IPS DF 19.7 (cell line): ENCODE data around the gene SMOC2.
A peak's percentile ranks its signal among the peaks of the same experiment; 100 is the strongest.
"Not testable (repeated sequence)": the region's sequence is repeated elsewhere in the genome, so short reads cannot be mapped to it uniquely, and the experiment has no call there.

ENCODE experiments used
- DNase-seq: peaks from one replicate; pipeline ENCODE4 v3.0.0-alpha.2; 2013; ENCODE audit warnings: low read depth, low spot score

The SMOC2 gene

DNA sequence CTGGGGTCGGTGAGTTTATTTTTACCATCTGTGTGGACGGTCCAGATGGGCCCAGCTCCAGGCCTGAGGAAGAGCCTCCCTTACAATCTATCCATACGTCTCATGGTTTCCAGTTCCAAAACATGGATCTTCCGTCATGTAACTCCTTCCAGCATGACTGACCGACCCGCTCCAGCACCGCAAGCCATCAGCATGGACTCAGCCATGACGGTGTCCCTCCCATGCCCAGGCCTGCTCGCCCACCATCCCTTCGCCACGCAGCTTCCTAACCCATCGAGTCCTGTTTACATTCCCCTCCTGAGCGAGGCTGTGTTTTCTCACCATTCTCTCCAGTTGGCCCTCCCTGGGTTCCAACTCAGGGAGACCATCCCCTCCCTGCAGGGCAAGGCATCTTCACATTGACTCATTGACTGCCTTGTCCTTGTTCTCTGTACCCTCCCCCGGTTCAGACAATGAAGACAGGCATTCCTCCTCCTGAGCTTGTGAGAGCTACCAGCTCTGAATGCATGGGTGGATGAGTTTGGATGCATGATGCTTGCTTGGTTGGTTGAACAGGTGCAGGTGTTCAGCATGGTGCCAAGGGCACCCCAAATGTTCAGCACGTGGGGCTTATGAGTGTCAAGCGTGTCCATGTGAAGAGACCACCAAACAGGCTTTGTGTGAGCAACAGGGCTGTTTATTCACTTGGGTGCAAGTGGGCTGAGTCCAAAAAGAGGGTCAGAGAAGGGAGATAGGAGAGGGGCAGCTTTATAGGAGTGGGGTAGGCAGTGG lies 235.8 kb downstream of the SMOC2 start:
- no peak for DNase-seq

DNA sequence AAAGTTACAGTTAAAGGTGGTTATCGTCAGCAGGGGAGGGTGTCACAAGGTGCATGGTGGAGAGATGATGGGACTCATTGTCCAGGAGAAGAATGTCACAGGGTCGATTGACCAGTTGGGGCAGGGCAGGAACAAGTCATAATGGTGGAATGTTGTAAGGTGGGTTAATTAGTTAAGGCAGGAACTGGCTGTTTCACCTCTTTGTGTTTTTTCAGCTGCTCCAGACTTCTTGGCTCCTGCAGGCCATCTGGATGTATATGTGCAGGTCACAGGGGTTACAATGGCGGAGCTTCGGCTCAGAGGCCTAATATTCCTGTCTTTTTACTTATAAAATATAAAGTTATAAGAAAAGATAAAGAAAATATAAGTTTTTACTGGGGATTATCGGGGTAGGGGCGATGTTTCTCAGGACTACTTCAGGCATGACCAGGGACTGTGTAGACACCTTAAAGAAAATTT lies 236.4 kb downstream of the SMOC2 start:
- DNase-seq, result not testable (repeated sequence)

DNA sequence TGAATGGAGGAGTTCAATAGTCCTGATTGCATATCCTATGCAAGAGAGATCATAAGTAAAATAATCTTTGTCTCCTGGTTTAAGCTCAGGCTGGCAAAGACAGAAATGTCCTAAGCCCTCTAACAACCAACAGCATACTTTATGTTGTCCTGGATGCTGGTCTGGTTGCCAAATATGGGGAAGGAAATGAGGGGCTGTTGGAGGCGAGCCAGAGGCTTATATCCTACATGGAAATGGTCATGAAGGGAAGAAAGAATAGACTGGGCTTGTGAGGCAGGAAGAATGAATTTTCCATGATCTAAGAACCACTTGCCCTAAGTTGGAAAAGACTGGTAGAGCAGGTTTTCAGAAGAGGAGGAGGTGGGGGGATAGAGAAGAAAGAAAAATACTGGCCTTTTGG lies 237.1 kb downstream of the SMOC2 start:
- DNase-seq, result no peak

DNA sequence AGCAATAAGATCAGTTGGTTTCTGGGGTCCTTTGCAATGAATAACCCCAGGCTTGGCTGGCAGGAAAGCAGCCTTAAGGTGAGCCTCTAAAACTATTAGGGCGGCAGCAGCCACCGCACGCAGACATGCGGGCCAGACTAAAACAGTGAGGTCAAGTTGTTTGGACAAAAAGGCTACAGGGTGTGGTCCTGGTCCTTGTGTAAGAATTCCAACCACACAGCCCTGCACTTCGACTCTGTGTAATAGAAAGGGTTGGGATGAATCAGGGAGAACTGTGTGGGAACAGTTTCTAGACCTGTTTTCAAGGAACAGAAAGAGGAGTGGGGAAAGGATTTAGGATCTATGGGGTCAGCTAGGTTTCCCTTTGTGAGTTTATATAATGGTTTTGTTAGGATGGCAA lies 237.6 kb downstream of the SMOC2 start:
- DNase-seq, result no peak

DNA sequence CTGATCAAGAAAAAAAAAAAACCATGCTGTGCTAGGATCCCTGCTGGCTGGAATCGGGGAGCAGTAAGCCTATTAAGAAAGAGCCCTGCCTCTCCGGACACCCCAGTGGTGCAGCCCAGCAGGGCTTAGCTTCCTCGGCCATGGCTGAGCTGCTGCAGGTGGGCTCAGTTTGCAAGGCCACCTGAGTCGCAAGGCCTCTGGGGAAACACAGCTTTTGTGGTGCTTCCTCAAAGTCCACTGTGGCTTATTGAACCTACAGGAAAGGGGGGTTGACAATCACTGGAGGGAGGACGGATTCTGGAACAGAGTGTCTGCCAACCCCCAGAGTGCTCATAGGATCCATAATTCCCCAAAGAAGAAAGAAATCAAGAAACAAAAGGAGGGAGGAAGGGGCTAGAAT lies 240.8 kb downstream of the SMOC2 start:
- DNase-seq, result no peak

DNA sequence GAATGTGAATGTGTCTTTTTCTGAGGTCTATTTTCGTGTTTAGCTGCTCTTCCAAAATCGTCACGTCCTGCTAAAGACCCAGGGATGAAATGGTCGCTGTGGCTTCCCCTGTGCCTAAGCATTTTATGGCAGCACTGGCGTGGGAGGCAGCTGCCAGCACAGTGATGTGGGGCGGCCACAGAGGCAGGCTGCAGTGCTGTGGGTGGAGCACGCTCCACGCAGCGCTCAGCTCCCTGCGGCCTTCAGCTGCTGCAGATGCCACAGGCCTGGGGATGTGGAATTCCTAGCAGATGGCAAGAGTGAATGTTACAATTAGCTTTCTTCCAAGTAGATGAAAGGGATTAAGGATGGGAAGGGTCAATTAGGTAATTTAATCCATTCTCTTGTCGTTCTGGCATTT lies 242.6 kb downstream of the SMOC2 start:
- DNase-seq, result no peak

DNA sequence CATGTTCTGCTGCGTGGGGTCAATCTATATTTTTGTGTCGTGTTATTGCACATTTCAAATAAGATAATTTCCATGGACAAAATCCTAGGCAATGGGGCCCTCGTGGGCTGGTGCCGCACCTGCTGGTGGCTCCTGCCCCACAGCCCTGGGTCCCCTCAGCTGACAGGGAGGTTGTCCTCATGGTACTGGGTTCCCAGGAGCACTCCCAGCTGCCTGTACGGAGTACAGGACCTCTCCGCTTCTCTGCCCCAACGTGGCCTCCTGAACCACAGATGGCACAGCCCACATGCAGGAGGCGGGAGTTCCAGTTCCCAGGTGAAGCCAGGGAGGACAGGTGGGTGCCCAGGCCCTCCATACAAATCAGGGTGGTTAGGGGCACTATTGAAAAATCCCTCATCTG lies 243.5 kb downstream of the SMOC2 start:
- no peak for DNase-seq

DNA sequence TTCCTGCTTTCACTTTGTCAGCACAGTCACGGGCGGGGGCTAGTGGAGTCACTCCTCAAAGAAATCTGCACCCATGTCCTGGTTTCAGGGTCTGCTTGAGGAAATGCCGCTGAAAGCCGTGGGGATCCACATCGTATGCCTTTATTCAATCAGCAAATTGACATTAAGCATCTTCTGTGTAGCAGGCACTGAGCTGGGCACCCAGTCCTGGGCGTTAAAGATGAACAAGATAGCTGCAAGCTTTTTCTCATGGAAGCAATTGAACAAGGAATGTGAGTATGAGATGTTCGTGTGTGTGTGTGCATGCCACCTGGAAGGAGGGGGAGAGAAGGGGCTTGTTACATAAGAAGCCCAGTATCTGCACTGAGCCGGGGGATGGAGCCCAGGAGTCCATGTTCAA lies 243.9 kb downstream of the SMOC2 start:
- no peak for DNase-seq

DNA sequence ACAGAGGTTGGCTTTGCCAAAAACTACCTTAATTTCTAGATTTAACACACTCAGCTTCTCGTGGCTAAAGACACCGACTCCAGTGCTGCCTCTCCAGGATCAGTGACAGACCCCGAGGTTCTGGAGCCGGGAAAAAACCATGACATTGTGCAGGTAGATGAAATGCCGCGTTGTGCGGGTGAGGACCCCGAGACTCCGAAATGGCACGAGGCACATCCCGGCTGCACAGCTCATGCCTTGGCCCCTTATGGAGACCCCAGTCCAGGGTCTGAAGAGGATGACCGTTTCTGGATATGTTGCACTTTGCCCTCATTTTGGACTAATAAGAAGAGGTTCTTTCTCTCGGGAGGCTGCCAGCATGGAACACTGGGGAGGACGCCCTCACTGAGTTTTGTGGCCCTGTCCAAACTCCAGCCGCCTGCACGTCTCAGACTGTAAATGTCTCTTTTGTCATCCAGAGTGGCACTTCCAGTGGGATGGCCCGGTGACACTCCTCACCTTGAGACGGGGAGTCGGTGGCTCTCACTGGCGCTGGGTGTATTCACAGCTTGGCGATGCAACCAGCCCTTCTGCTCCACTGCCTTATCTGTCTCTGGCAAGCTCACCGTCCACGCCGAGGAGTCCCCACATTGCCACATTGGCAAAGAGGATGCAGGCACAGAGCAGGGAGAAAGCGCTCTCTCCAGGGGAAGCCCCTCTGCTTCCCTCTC lies 245.2 kb downstream of the SMOC2 start:
- no peak for DNase-seq

DNA sequence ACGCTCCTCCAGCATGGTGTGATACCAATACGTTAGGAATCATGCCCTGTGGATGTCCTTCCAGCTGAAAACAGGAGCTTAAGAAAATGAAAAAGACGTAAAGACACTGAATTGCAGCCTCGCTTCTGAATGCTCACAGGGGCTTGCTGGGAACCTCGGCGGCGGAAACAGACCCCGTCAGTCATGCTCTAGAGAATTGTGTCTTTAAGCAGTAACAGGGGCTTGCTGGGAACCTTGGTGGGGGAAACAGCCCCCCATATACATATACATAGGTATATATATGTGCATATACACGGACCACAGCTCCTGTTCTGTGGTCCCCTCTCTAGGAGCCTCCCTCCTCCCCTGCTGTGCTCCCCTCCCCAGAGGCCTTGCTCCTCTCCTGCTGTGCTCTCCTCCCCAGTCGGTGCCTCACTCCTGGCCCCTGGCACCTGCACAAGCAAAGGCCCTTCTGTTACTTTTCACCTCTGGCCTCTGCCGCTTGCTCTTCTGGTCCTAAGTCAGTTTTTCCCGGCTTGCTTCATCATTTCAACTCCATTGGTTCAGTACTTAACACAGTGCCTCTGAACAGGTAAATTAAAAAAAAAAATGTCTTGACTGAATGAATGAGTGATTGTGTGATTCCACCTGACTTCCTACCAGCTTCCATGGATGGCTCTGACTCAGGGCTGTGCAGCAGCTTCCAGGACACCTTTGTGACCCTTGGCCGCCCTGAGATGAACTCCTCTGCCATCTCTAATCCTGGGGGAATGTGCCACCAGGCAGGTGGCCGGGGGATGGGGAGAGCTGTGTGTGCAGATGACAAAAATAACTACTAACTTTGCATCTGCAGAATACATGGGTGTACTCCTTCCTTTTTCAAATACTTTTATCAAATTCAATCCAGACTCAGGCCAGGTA lies 246.1 kb downstream of the SMOC2 start:
- DNase-seq, result no peak

DNA sequence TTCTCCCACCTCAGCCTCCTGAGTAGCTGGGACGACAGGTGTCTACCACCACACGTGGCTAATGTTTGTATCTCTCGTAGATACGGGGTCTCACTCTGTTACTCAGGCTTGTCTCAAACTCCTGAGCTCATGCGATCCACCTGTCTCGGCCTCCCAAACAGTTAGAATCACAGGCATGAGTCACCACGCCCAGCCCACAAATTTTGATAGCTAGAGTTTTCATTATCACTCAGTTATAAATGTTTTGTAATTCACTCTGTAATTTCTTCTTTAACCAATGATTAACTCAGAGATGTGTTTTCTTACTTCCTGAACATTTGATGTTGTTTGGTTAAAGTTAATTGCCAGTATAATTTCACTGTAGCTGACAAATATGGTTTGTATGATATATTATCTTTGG lies 249.3 kb downstream of the SMOC2 start:
- DNase-seq, result no peak

DNA sequence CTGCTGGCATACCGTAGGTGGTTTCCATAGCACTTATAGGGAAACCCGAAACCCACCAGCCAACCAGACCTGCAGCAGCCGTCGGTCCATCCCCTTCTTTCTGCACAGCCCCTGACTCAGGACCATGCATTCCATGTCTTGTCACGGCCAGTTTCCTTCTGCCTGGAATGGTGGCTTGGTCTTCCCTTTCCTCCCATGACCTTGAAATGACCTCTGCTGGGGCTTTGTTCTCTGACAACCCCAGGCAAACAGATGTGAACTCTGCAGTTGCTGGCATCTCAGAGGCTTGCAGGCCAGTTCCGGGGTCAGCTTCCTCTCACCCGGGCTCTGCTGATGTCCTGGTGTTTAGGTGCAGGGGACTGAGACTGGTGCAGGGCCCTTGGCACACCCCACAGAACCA lies 250.8 kb downstream of the SMOC2 start:
- DNase-seq, result no peak

DNA sequence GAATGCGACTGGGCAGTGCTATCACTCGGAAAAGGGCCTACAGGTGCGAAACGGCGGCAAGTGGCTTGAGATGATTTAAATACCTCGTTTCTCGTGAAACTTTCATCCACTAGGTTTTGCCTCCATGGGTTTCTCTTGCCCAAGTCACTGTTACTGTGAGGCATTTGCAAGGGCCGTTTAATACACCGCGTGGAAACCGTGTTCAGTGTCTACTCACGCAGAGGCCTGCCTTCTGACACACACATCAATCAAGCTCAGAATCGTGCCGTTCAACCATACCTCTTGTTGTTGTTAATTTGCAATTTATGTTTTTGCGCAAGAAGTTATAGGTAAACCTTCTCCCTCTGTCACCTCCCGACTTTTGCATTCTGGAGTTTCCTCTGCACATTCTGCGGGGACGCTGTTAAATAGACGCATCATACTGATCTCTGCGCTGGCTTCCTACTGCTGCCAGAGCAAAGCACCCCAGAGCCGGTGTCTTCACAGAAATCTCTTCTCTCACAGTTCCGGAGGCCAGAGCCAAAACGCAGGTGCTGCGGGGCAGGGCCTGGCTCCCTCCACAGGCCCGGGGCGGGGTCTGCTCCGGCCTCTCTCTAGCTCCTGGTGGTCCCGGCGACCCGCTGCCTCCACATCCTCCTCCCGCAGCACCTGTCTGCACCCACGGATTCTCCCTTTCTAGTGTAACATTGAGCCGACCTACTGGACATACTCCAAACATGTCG lies 251.4 kb downstream of the SMOC2 start:
- DNase-seq, result no peak

DNA sequence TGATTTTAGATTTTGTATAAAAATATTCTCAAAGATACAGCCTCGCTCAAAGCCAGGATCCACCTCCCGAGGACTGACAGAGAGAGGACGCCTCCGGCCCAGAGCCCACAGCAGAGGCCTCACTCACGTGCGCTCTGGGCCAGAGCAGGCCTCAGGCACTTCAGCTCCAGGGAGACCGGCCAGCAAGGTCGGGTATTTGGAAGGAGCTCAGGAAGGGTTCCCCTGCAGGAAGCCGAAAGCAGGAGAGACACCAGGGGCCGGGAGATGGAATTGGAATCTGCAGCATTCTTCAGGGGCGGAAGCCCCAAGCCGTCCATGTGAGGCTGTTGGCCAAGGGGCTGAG lies 251.9 kb downstream of the SMOC2 start:
- not testable (repeated sequence) for DNase-seq

DNA sequence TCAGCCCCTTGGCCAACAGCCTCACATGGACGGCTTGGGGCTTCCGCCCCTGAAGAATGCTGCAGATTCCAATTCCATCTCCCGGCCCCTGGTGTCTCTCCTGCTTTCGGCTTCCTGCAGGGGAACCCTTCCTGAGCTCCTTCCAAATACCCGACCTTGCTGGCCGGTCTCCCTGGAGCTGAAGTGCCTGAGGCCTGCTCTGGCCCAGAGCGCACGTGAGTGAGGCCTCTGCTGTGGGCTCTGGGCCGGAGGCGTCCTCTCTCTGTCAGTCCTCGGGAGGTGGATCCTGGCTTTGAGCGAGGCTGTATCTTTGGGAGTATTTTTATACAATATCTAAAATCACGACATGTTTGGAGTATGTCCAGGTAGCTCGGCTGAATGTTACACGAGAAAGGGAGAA lies 253.8 kb downstream of the SMOC2 start:
- DNase-seq, result not testable (repeated sequence)

DNA sequence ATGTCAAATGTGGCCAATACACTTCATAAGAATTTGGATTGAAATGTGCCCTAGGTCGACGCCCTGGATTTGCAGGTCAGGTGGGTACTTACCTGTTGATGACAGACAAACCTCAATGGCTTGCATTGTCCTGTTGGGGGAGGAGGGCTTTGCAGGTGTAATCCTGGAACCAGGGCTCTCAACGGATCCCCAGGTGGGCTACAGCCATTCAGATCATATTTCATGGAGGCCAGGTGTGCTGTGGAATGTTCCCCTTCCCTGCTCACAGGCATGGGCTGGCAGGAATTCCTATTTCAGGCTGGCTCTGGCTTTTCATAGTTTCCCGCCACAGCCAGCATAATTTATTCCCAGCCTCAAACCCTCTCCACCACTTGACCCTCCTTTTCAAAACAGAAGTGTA lies 254.7 kb downstream of the SMOC2 start:
- peak; percentile 90 for DNase-seq

DNA sequence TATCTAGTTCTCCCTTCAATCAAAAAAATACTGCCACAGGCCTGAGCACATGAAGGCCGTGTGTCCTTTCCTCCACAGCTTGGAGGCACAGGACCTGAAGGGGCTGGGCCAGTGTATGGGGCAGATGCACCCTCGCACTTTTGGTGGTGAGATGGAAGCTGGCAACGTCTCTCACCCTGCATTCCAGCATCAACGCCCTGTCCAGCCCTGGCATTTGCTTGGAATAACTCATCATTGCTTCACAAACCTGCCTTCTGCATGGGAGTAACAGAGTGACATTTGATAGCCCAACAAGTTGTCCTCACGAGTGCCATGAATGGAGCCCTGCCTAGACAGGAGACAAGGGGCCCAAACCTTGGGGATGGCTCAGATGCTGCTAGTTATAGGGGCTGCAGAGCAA lies 257.9 kb downstream of the SMOC2 start:
- DNase-seq, result no peak

DNA sequence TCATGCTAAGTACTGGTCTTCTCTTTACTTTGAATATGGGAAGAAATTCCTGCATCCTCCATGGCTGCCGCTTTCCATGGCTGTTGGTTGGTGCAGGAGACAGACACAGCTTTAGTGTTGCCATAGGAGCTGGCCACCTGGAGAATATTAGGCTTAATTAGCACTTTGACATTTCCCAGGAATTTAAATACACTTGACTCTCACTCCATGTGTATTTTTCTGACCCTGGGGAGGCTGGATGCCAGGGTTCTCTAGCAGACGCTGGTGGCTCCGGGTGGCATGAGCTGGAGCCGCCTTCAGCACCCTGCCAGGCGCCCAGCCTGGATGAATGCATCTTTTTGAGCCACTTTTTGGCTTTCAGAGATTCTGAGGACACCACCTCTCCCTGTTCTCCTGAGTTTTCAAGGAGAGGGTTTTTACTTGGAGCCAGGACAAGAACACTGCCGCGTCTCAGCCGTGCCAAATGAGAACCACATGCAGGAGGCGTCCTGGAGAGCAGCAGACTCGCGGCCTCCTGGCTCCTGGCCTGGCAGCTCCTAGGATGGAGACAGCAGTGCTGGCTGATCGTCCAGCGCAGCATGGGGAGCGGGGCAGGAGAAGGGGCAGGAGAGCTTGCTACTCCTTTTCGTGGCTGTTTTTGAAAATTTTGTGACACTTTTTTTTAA lies 258.8 kb downstream of the SMOC2 start:
- DNase-seq, result no peak

DNA sequence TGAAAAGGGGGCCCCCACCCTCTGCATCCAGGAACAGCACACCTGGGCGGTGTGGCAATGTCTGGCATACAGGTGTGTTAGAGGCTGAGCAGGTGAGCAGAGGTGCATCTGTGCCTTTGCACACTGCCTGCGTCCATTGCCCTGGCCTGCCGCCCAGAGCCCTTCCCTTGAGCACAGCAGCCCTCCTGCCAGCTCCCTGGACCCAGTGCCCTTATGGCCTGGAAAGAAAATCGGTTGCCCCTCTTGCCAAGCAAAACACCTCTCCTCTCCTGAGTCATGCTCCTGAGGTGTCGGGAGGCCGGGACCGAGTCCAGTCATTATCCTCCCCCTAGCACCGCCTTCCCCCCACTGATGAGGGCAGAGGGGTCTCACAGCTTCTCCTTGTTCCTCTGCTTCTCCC lies 259.9 kb downstream of the SMOC2 start:
- DNase-seq, result no peak

DNA sequence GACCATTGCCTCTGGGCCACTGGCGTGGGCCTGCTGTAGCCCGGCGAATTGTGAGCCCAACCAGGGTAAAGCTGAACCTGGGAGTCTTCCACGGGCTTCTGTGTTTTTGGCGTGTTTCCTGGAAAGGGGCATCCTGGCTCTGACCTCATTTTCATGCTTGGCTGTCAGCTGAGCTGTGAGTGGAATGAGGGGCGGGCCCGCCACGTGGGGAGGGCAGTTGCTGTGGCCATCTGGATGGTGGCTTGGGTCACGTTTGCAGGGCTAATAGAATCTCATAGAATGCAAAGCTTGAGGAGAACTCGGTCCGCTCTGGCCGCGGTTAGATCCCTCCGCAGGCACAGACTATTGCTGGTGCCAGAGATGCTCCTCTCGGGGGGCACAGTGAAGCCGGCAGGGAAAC lies 263.0 kb downstream of the SMOC2 start:
- no peak for DNase-seq

DNA sequence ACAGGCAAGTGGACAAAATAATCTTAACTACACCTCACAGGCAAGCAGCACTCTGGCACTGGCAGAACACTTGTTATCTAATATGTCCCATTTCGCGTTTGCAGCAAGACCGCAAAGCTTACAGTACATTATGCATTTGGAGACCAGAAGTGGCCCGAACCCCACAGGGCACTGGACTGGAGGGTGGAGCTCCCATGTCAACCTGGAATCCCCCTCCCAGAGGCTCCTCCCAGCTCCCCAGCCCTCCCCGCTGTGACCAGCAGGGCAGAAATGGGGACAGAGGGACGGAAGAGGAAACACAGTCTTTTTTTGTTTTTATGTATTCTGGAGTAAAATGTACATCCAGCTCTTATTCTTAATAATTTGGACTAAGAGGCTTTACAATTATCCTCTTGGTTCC lies 263.7 kb downstream of the SMOC2 start:
- no peak for DNase-seq
